GM21723 (cell line): Measurements from ENCODE around the gene CENPB.
"Not testable (repeated sequence)": the region's sequence is repeated elsewhere in the genome, so short reads cannot be mapped to it uniquely, and the experiment has no call there.

Experiments
- ATAC-seq: cut with Tn5 transposase; IDR thresholded peaks from one replicate; pipeline ENCODE4 v1.9.1; 2021; ENCODE audit warnings: mild to moderate bottlenecking, moderate library complexity; ENCODE audit not compliant: unreplicated experiment

CENPB gene

GRCh38 chr20:3786665-3787323 is at the start of gene CENPB:
Gene CENPB, minus strand, starts transcription at chr20:3786740. Its CDS starts 257 bp downstream, at chr20:3786483.
- ATAC-seq = peak; percentile 87

- no peak for ATAC-seq
These were observed 49.6 kb upstream of the CENPB start for GRCh38 chr20:3836132-3836531.

- not testable (repeated sequence) for ATAC-seq
These were observed 43.4 kb upstream of the CENPB start for GRCh38 chr20:3829891-3830290.

GRCh38 chr20:3828798-3829197 is 42.3 kb upstream of the CENPB start:
- ATAC-seq = no peak

GRCh38 chr20:3826420-3826819 is 39.9 kb upstream of the CENPB start:
- ATAC-seq = no peak

GRCh38 chr20:3825526-3825925 is 39.0 kb upstream of the CENPB start:
- ATAC-seq = no peak

- ATAC-seq = no peak
These were observed 37.3 kb upstream of the CENPB start for GRCh38 chr20:3823881-3824280.

GRCh38 chr20:3821996-3822395 is 35.5 kb upstream of the CENPB start:
- ATAC-seq = no peak

- ATAC-seq = no peak
These were observed 34.6 kb upstream of the CENPB start for GRCh38 chr20:3820901-3821727.

- ATAC-seq = peak; percentile 77
These were observed 33.7 kb upstream of the CENPB start, which contains the start of gene AP5S1 for GRCh38 chr20:3820048-3820900. Gene AP5S1, plus strand, starts transcription at chr20:3820547. Its CDS starts 1,571 bp downstream, at chr20:3822118.

- ATAC-seq = no peak
These were observed 33.0 kb upstream of the CENPB start for GRCh38 chr20:3819411-3820047.

- no peak for ATAC-seq
These were observed 31.9 kb upstream of the CENPB start for GRCh38 chr20:3818155-3819151.

GRCh38 chr20:3815703-3816315 is 29.3 kb upstream of the CENPB start:
- ATAC-seq = no peak

- ATAC-seq = no peak
These were observed 28.5 kb upstream of the CENPB start for GRCh38 chr20:3814928-3815495.

GRCh38 chr20:3813848-3814581 is 27.5 kb upstream of the CENPB start:
- ATAC-seq = no peak

GRCh38 chr20:3812975-3813847 is 26.7 kb upstream of the CENPB start:
- no peak for ATAC-seq

- no peak for ATAC-seq
These were observed 25.7 kb upstream of the CENPB start for GRCh38 chr20:3812259-3812681.
